Ovary (tissue), 9 donors: Measurements from ENCODE around the gene PANK2. TPM values are rescaled to one million over a fixed set of nuclear protein-coding genes. Genes with fewer than 3 reads are reported as not detected.
A peak's percentile ranks its signal among the peaks of the same experiment; 100 is the strongest.

Source experiments
- DNase-seq, 5 donors: peaks; one replicate each; pipeline ENCODE4 v3.0.0-alpha.2; 2019 to 2020
- H3K27ac ChIP-seq, 2 donors: fragments of 200-600 bp; one replicate each; pipeline versions ENCODE4 v1.5.1 to v1.8.0; 2019 to 2022
- H3K27me3 ChIP-seq: fragments of 200-600 bp; one replicate; pipeline ENCODE4 v1.8.0; 2022
- H3K36me3 ChIP-seq: fragments of 200-600 bp; sonication (generic); one replicate; pipeline ENCODE4 v1.5.1; 2019
- H3K4me1 ChIP-seq: one replicate; pipeline ENCODE4 v1.8.1; 2013; ENCODE audit warnings: mild to moderate bottlenecking, moderate library complexity; ENCODE audit not compliant: insufficient read depth
- H3K4me3 ChIP-seq: fragments of 200-600 bp; sonication (generic); one replicate; pipeline ENCODE4 v1.5.1; 2017
- H3K9me3 ChIP-seq, 2 donors: fragments of 200-600 bp in 1 of 2; sonication (generic) in 1 of 2; one replicate each; pipeline versions ENCODE4 v1.5.1 to v1.8.1; 2013 to 2019; ENCODE audit warnings: mild to moderate bottlenecking in 1 of 2, moderate library complexity in 1 of 2
- CTCF ChIP-seq, 3 donors: fragments of 450-650 bp in 2 of 3; fragments of 200-600 bp in 1 of 3; IDR thresholded peaks; one replicate each; pipeline versions ENCODE4 v1.5.1 to v1.8.0; 2016 to 2022; ENCODE audit warnings: antibody characterized with exemption in 3 of 3, mild to moderate bottlenecking in 1 of 3
- EP300 ChIP-seq: sonication (generic); formaldehyde crosslinking; IDR thresholded peaks from one replicate; pipeline ENCODE4 v1.6.1; 2017; ENCODE audit warnings: antibody characterized with exemption
- POLR2A ChIP-seq: fragments of 450-650 bp; IDR thresholded peaks from one replicate; pipeline ENCODE4 v1.6.1; 2017; ENCODE audit warnings: antibody characterized with exemption, mild to moderate bottlenecking, moderate library complexity
- WGBS, 3 donors: extraction: QIAGEN DNeasy Blood & Tissue Kit in 1 of 3; methylation state at CpG; one replicate each; pipeline versions ENCODE4 v1.1.5 to v1.1.7; 2013 to 2017; 5-methylcytosine and 5-hydroxymethylcytosine counted together
- intact Hi-C, 4 donors: fragments of 100-400 bp; cut with DNase I; formaldehyde crosslinking; loops; one replicate each; pipeline versions ENCODE4 v1.11.0 to v1.15.1; 2022 to 2023
- microRNA counts: library from miRNA; unstranded; fragments of <30 nt; microRNA quantifications from one replicate; lab custom pipeline; 2016
- microRNA-seq, 3 donors: library from miRNA; unstranded; fragments of <30 nt; microRNA quantifications; one replicate each; pipeline versions ENCODE4 to v1.2.0, GENCODE V29; 2019 to 2020
- polyA plus RNA-seq, 2 donors: library from polyadenylated mRNA; stranded (reverse); fragments of 200-250 nt in 1 of 2; fragments of 350-450 nt in 1 of 2; fragmentation: Illumina TruSeq in 1 of 2; extraction: RNeasy Lipid Tissue Mini Kit (QIAGEN cat#74804) in 1 of 2; gene quantifications; one replicate each; pipeline ENCODE4 v1.2.3, GENCODE V29; 2013 to 2014
- small RNA-seq: library from RNA; depleted of rRNA; stranded (forward); fragments of <200 nt; gene quantifications from one replicate; pipeline ENCODE3, GENCODE V24; 2016
- total RNA-seq, 7 donors: library from RNA; depleted of rRNA in 2 of 7; stranded (reverse); fragments of >200 nt in 2 of 7; fragmentation: NEBNext Ultra II Directional in 3 of 7; extraction: Animal tissue kit (Norgen Biotek cat#: 25700) in 3 of 7; gene quantifications; one replicate each; pipeline versions ENCODE4 v1.1.0 to v1.2.4, GENCODE V29; 2016 to 2023
- donor health status: DM: no; HTN: no; CAD: no; lungs with moderate emphysema.
- donor health status: DM: no; HTN: no; CAD: no.
- donor health status: Bipolar disorder and iron deficiency.
- donor health status: DM: yes; HTN: yes; CAD: no.
- donor health status: DM: no; HTN: no; CAD: no.
- donor health status: DM: yes; HTN: yes; CAD: no.

Gene PANK2
- total and polyA plus RNA-seq, 9 donors = 20.0 to 39.5 (median 33.9) TPM

- H3K4me1 ChIP-seq = no peaks in the 10 kb centered on the region
- no peak for DNase-seq
- H3K9me3 ChIP-seq = no peaks in the 10 kb centered on the region
- H3K27ac ChIP-seq = no peak overlapping the region
- no peak overlapping the region for H3K4me3 ChIP-seq
- 67 to 81% (median 74%) methylated on average over 2 of the region's 2 CpGs for WGBS, 3 donors
- no peaks in the 10 kb centered on the region for H3K36me3 ChIP-seq
- TF ChIP-seq CTCF (IDR thresholded peaks at IDR 0.05) (no peak), POLR2A (no peak), EP300 (no peak)
- intact Hi-C loops = no loop called here
- no peaks in the 10 kb centered on the region for H3K27me3 ChIP-seq
These were observed 84.5 kb downstream of the PANK2 start for GRCh38 chr20:3973705-3974104.

GRCh38 chr20:3976511-3976910, 87.3 kb downstream of the PANK2 start:
- H3K27ac ChIP-seq = no peak overlapping the region
- no peaks in the 10 kb centered on the region for H3K36me3 ChIP-seq
- H3K4me3 ChIP-seq = no peak overlapping the region
- peaks cover 2% of the 10 kb centered on the region for H3K4me1 ChIP-seq
- H3K9me3 ChIP-seq = no peaks in the 10 kb centered on the region
- intact Hi-C loops = no loop called here
- TF ChIP-seq POLR2A (no peak), CTCF (IDR thresholded peaks at IDR 0.05) (no peak), EP300 (no peak)
- WGBS, 3 donors = 44 to 56% (median 54%) methylated on average over 2 of the region's 2 CpGs
- no peaks in the 10 kb centered on the region for H3K27me3 ChIP-seq
- no peak for DNase-seq

MicroRNA genes within 50 kb of the gene (microRNA counts, 767-probe panel; counts per million panel counts)
- 530 counts per million, percentile 78 among the panel's probes with 10 or more counts for microRNA hsa-miR-103a-3p (lab: Ali Mortazavi, UCI)

Small RNA genes within 50 kb of the gene (microRNA-seq; reads per million reads assigned to microRNA genes)
- gene MIR103A2 (0 reads per million in 3 donors), gene MIR103B2 (0 reads per million in 3 donors)

Small RNA genes within 50 kb of the gene (small RNA-seq; reads per million reads assigned to genes)
- gene MIR103A2 = not detected

Other genes starting within 250 kb of the PANK2 start
- not detected for gene GFRA4, start 226.0 kb upstream of the PANK2 start, total RNA-seq
- gene GFRA4, start 226.0 kb upstream of the PANK2 start, polyA plus RNA-seq = under 1 TPM in 1 of 2 donors, not detected in 1; 0.22 TPM
- gene ADAM33, start 207.4 kb upstream of the PANK2 start, total RNA-seq = 10 to 100 TPM; 12.4 to 68.1 (median 26.1) TPM
- gene ADAM33, start 207.4 kb upstream of the PANK2 start, polyA plus RNA-seq = 10 to 100 TPM; 23.3 to 34.1 TPM
- gene SIGLEC1, start 176.8 kb upstream of the PANK2 start, total RNA-seq = 1 to 10 TPM in 5 of 7 donors, under 1 TPM in 2; 0.48 to 9.1 (median 1.7) TPM
- gene SIGLEC1, start 176.8 kb upstream of the PANK2 start, polyA plus RNA-seq = 10 to 100 TPM in 1 of 2 donors, 1 to 10 TPM in 1; 3.3 to 11.5 TPM
- 10 to 100 TPM in 3 of 7 donors, 1 to 10 TPM in 4; 5.9 to 22.8 (median 7.4) TPM for gene HSPA12B, start 156.7 kb upstream of the PANK2 start, total RNA-seq
- 10 to 100 TPM in 1 of 2 donors, 1 to 10 TPM in 1; 4.6 to 14.3 TPM for gene HSPA12B, start 156.7 kb upstream of the PANK2 start, polyA plus RNA-seq
- 100 to 1,000 TPM in 1 of 7 donors, 10 to 100 TPM in 6; 24.6 to 124 (median 69.1) TPM for gene ADISSP, start 121.6 kb upstream of the PANK2 start, total RNA-seq
- gene ADISSP, start 121.6 kb upstream of the PANK2 start, polyA plus RNA-seq = 100 to 1,000 TPM in 1 of 2 donors, 10 to 100 TPM in 1; 11.5 to 103 TPM
- gene SPEF1, start 107.9 kb upstream of the PANK2 start, total RNA-seq = 10 to 100 TPM in 1 of 7 donors, 1 to 10 TPM in 2, under 1 TPM in 2, not detected in 2; 0.43 to 27.9 (median 1.4) TPM
- under 1 TPM in 1 of 2 donors, not detected in 1; 0.54 TPM for gene SPEF1, start 107.9 kb upstream of the PANK2 start, polyA plus RNA-seq
- gene CENPB, start 102.6 kb upstream of the PANK2 start, total RNA-seq = 100 to 1,000 TPM in 2 of 7 donors, 10 to 100 TPM in 5; 43.8 to 119 (median 97.8) TPM
- 10 to 100 TPM; 15.4 to 67.1 TPM for gene CENPB, start 102.6 kb upstream of the PANK2 start, polyA plus RNA-seq
- 10 to 100 TPM; 19.1 to 47.8 (median 35.6) TPM for gene CDC25B, start 93.1 kb upstream of the PANK2 start, total RNA-seq
- gene CDC25B, start 93.1 kb upstream of the PANK2 start, polyA plus RNA-seq = 10 to 100 TPM; 17.9 to 29.0 TPM
- 10 to 100 TPM in 5 of 7 donors, 1 to 10 TPM in 2; 6.8 to 15.3 (median 12.0) TPM for gene AP5S1, start 68.8 kb upstream of the PANK2 start, total RNA-seq
- 1 to 10 TPM; 2.9 to 6.8 TPM for gene AP5S1, start 68.8 kb upstream of the PANK2 start, polyA plus RNA-seq
- 10 to 100 TPM; 14.2 to 50.5 (median 34.5) TPM for gene MAVS, start 42.6 kb upstream of the PANK2 start, total RNA-seq
- gene MAVS, start 42.6 kb upstream of the PANK2 start, polyA plus RNA-seq = 10 to 100 TPM; 28.6 to 35.1 TPM
- 10 to 100 TPM in 6 of 7 donors, 1 to 10 TPM in 1; 7.6 to 30.5 (median 17.1) TPM for gene RNF24, start 126.2 kb downstream of the PANK2 start, total RNA-seq
- gene RNF24, start 126.2 kb downstream of the PANK2 start, polyA plus RNA-seq = 10 to 100 TPM in 1 of 2 donors, 1 to 10 TPM in 1; 3.9 to 14.0 TPM